NCI-H2227 (cell line): ENCODE data around the gene AHRR.

Experiments used
- DNase-seq: peaks from one replicate; lab custom pipeline; 2025; ENCODE audit not compliant: unreplicated experiment; lab: John Stamatoyannopoulos, UW

AHRR gene

GRCh38 chr5:344668-345067 lies 23.2 kb downstream of the AHRR start:
- DNase-seq: no peak

GRCh38 chr5:345404-346195 lies 24.1 kb downstream of the AHRR start:
- DNase-seq: no peak

- no peak for DNase-seq
These were observed 24.9 kb downstream of the AHRR start for GRCh38 chr5:346229-346935.

GRCh38 chr5:347712-348284 lies 26.3 kb downstream of the AHRR start:
- no peak for DNase-seq

GRCh38 chr5:348726-349125 lies 27.2 kb downstream of the AHRR start:
- no peak for DNase-seq

GRCh38 chr5:350355-350754 lies 28.8 kb downstream of the AHRR start:
- DNase-seq: no peak

GRCh38 chr5:351084-351920 lies 29.8 kb downstream of the AHRR start:
- no peak for DNase-seq

GRCh38 chr5:351921-352245 lies 30.4 kb downstream of the AHRR start:
- DNase-seq: no peak

- DNase-seq: no peak
These were observed 31.4 kb downstream of the AHRR start for GRCh38 chr5:352639-353611.

GRCh38 chr5:353612-354580 lies 32.4 kb downstream of the AHRR start:
- DNase-seq: no peak

GRCh38 chr5:354581-355378 lies 33.3 kb downstream of the AHRR start:
- DNase-seq: no peak

- DNase-seq: no peak
These were observed 33.9 kb downstream of the AHRR start for GRCh38 chr5:355379-355935.

- no peak for DNase-seq
These were observed 34.4 kb downstream of the AHRR start for GRCh38 chr5:355958-356357.

GRCh38 chr5:359301-359897 lies 37.9 kb downstream of the AHRR start:
- no peak for DNase-seq

- DNase-seq: no peak
These were observed 38.9 kb downstream of the AHRR start for GRCh38 chr5:360257-361027.

GRCh38 chr5:362189-362588 lies 40.7 kb downstream of the AHRR start:
- no peak for DNase-seq
